Type B pancreatic cell (in vitro differentiated cells): ENCODE results near the gene HECW1. TPM values are rescaled to one million over a fixed set of nuclear protein-coding genes. Genes with fewer than 3 reads are reported as not detected.
"Not testable (repeated sequence)": the region's sequence is repeated elsewhere in the genome, so short reads cannot be mapped to it uniquely, and the experiment has no call there.

ENCODE experiments used
- DNase-seq: peaks from one replicate; pipeline ENCODE4 v3.0.0; 2021; ENCODE audit warnings: mixed read lengths; ENCODE audit not compliant: unreplicated experiment; ENCODE audit errors: extremely low spot score
- H3K27ac Mint-ChIP-seq: 2 replicates; pipeline ENCODE4 v1.8.0; 2021; ENCODE audit warnings: mild to moderate bottlenecking, mixed read lengths
- H3K27me3 Mint-ChIP-seq: 2 replicates; pipeline ENCODE4 v1.8.0; 2021; ENCODE audit warnings: mixed read lengths
- H3K36me3 Mint-ChIP-seq: 2 replicates; pipeline ENCODE4 v1.8.0; 2021; ENCODE audit warnings: mixed read lengths
- H3K4me1 Mint-ChIP-seq: one replicate; pipeline ENCODE4 v1.8.0; 2021; ENCODE audit warnings: mixed read lengths; ENCODE audit not compliant: unreplicated experiment
- H3K4me3 Mint-ChIP-seq: 2 replicates; pipeline ENCODE4 v1.8.0; 2021; ENCODE audit warnings: mild to moderate bottlenecking, mixed read lengths
- H3K9me3 Mint-ChIP-seq: 2 replicates; pipeline ENCODE4 v1.8.0; 2021; ENCODE audit warnings: mixed read lengths
- total RNA-seq: library from RNA; stranded (reverse); gene quantifications from 2 replicates; pipeline ENCODE4 v1.2.1, GENCODE V29; 2021; ENCODE audit warnings: low replicate concordance
- TF ChIP-seq, protein P1 (sequence below): fragments of 200-600 bp; sonication (generic); conservative IDR thresholded peaks from 2 replicates; pipeline ENCODE4 v1.5.0; 2021; ENCODE audit warnings: antibody characterized with exemption, mild to moderate bottlenecking

HECW1 gene
- total RNA-seq, 1 donor from 2014 or later, result 1.4 TPM

GRCh38 chr7:43337811-43338210 lies 225.4 kb downstream of the HECW1 start:
- TF ChIP-seq, protein P1, sequence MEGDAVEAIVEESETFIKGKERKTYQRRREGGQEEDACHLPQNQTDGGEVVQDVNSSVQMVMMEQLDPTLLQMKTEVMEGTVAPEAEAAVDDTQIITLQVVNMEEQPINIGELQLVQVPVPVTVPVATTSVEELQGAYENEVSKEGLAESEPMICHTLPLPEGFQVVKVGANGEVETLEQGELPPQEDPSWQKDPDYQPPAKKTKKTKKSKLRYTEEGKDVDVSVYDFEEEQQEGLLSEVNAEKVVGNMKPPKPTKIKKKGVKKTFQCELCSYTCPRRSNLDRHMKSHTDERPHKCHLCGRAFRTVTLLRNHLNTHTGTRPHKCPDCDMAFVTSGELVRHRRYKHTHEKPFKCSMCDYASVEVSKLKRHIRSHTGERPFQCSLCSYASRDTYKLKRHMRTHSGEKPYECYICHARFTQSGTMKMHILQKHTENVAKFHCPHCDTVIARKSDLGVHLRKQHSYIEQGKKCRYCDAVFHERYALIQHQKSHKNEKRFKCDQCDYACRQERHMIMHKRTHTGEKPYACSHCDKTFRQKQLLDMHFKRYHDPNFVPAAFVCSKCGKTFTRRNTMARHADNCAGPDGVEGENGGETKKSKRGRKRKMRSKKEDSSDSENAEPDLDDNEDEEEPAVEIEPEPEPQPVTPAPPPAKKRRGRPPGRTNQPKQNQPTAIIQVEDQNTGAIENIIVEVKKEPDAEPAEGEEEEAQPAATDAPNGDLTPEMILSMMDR, result no peak
- H3K4me1 Mint-ChIP-seq, result no peaks in the 10 kb centered on the region
- no peaks in the 10 kb centered on the region for H3K9me3 Mint-ChIP-seq
- H3K36me3 Mint-ChIP-seq, result no peaks in the 10 kb centered on the region
- H3K27me3 Mint-ChIP-seq, result peaks cover 19% of the 10 kb centered on the region
- DNase-seq, result no peak
- H3K4me3 Mint-ChIP-seq, result no peak overlapping the region
- H3K27ac Mint-ChIP-seq, result no peak overlapping the region

- TF ChIP-seq, protein P1, result no peak
- Mint-ChIP-seq H3K4me1 (no peaks in the 10 kb centered on the region), H3K9me3 (peaks cover 4% of the 10 kb centered on the region), H3K27me3 (peaks cover 22% of the 10 kb centered on the region), H3K27ac (no peak overlapping the region), H3K36me3 (no peaks in the 10 kb centered on the region), H3K4me3 (no peak overlapping the region)
- no peak for DNase-seq
These were observed 228.7 kb downstream of the HECW1 start for GRCh38 chr7:43341132-43341531.

DNA sequence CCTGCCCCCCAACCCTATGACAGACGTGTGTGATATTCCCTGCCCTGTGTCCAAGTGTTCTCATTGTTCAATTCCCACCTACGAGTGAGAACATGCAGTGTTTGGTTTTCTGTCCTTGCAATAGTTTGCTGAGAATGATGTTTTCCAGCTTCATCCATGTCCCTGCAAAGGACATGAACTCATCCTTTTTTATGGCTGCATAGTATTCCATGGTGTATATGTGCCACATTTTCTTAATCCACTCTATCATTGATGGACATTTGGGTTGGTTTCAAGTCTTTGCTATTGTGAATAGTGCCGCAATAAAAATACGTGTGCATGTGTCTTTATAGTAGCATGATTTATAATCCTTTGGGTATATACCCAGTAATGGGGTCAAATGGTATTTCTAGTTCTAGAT lies 231.0 kb downstream of the HECW1 start:
- not testable (repeated sequence) for H3K36me3 Mint-ChIP-seq, H3K4me3 Mint-ChIP-seq, H3K4me1 Mint-ChIP-seq, H3K9me3 Mint-ChIP-seq, DNase-seq, H3K27ac Mint-ChIP-seq
- H3K27me3 Mint-ChIP-seq, result peaks cover 19% of the 10 kb centered on the region

- H3K9me3 Mint-ChIP-seq, result peaks cover 14% of the 10 kb centered on the region
These were observed 233.2 kb downstream of the HECW1 start for GRCh38 chr7:43345696-43346095.

DNA sequence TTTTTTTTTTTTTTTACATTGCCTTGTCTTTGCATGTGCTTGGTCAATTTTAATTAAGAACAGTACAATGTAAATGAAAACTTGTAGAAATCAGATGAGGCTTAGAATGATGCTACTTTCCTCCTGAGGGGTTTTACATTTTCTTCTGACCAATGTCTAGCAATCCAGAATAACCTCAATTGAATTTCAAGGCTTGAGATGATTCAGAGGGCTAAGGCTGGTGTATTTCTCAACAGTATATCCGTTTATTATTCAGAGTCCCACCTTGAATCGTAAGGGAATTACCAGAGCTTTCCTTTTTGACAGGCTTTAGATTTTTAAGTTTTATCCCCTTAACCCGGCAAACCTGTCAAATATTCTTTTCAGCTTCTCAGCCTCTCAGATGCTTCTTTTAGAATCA lies 239.2 kb downstream of the HECW1 start:
- TF ChIP-seq, protein P1, result no peak
- H3K27me3 Mint-ChIP-seq, result peaks cover 25% of the 10 kb centered on the region
- peaks cover 16% of the 10 kb centered on the region for H3K9me3 Mint-ChIP-seq
- no peak overlapping the region for H3K4me3 Mint-ChIP-seq
- no peaks in the 10 kb centered on the region for H3K4me1 Mint-ChIP-seq
- no peaks in the 10 kb centered on the region for H3K36me3 Mint-ChIP-seq
- H3K27ac Mint-ChIP-seq, result no peak overlapping the region
- DNase-seq, result no peak

More at GRCh38 chr7:43345696-43346095, 233.2 kb downstream of the HECW1 start:
- H3K36me3 Mint-ChIP-seq, DNase-seq, H3K27ac Mint-ChIP-seq, H3K4me3 Mint-ChIP-seq, H3K4me1 Mint-ChIP-seq: not testable (repeated sequence)
- H3K27me3 Mint-ChIP-seq, result peaks cover 24% of the 10 kb centered on the region

- Mint-ChIP-seq H3K27me3 (peaks cover 31% of the 10 kb centered on the region), H3K36me3 (no peaks in the 10 kb centered on the region), H3K27ac (no peak overlapping the region), H3K4me3 (no peak overlapping the region), H3K9me3 (peaks cover 12% of the 10 kb centered on the region), H3K4me1 (no peaks in the 10 kb centered on the region)
- no peak for DNase-seq
- TF ChIP-seq, protein P1, result peak; percentile 45
These were observed 241.5 kb downstream of the HECW1 start for GRCh38 chr7:43353902-43354301.

DNA sequence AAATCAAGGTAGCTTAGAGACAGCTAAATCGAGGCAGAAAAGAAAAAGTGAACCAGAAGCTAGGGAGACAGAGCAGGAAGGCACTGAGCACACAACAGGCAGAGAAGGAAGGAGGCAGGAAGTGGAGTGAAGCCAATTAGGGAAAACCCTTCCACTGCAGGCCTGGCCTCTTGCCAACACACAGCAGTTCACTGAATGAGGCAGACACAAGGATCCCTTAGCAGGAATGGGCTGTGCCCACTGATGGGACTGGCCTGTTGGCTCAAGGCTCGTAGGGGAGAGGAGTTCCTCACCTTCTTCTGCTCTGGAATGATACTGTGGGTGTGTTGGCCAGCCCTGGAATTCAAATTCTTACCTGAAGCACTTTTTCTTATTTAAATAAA lies 250.2 kb downstream of the HECW1 start:
- peaks cover 37% of the 10 kb centered on the region for H3K27me3 Mint-ChIP-seq
- H3K4me1 Mint-ChIP-seq, result peaks cover 9% of the 10 kb centered on the region
- H3K27ac Mint-ChIP-seq, result no peak overlapping the region
- H3K4me3 Mint-ChIP-seq, result no peak overlapping the region
- DNase-seq, result no peak
- no peaks in the 10 kb centered on the region for H3K9me3 Mint-ChIP-seq
- TF ChIP-seq, protein P1, result no peak
- no peaks in the 10 kb centered on the region for H3K36me3 Mint-ChIP-seq
